SK-N-SH treated with all-trans-retinoic acid at 6 μM for 48 hours (cell line): Measurements from ENCODE around the gene DUSP14.

Experiments
- ISL1 ChIP-seq: fragments of 250-450 bp; sonication (Bioruptor Pico); IDR thresholded peaks from 2 replicates; pipeline ENCODE4 v2.1.2; 2022; ENCODE audit warnings: mild to moderate bottlenecking, moderate library complexity
- OSR1 ChIP-seq: fragments of 250-450 bp; sonication (Bioruptor Pico); IDR thresholded peaks from 2 replicates; pipeline ENCODE4 v1.8.0; 2022; ENCODE audit warnings: moderate library complexity, mild to moderate bottlenecking, inconsistent platforms
- PPARA ChIP-seq: fragments of 250-450 bp; sonication (Bioruptor Pico); IDR thresholded peaks from 2 replicates; pipeline ENCODE4 v1.5.0; 2020; ENCODE audit warnings: mild to moderate bottlenecking, borderline replicate concordance
- SNAI2 ChIP-seq: fragments of 250-450 bp; sonication (Bioruptor Pico); IDR thresholded peaks from 2 replicates; pipeline ENCODE4 v1.5.0; 2020; ENCODE audit warnings: mild to moderate bottlenecking, moderate library complexity
- ZNF70 ChIP-seq: fragments of 450-650 bp; formaldehyde crosslinking; IDR thresholded peaks from 2 replicates; pipeline ENCODE4 v1.5.0; 2020; ENCODE audit warnings: mild to moderate bottlenecking, moderate library complexity
- ZNF8 ChIP-seq: fragments of 450-650 bp; formaldehyde crosslinking; IDR thresholded peaks from 2 replicates; pipeline ENCODE4 v1.5.0; 2020; ENCODE audit warnings: mild to moderate bottlenecking, moderate library complexity
- TF ChIP-seq, protein P1 (sequence below): fragments of 250-450 bp; sonication (Bioruptor Pico); IDR thresholded peaks from 2 replicates; pipeline ENCODE4 v1.8.0; 2020; ENCODE audit warnings: mild to moderate bottlenecking, moderate library complexity, borderline replicate concordance
- TF ChIP-seq, protein P2 (sequence below): fragments of 250-450 bp; sonication (Bioruptor Pico); IDR thresholded peaks from 2 replicates; pipeline ENCODE4 v1.5.1; 2020; ENCODE audit warnings: low read depth, mild to moderate bottlenecking, moderate library complexity
- TF ChIP-seq, protein P3 (sequence below): fragments of 250-450 bp; sonication (Bioruptor Pico); IDR thresholded peaks from 2 replicates; pipeline ENCODE4 v1.8.0; 2021; ENCODE audit warnings: low read depth, mild to moderate bottlenecking, moderate library complexity, borderline replicate concordance

DNA sequence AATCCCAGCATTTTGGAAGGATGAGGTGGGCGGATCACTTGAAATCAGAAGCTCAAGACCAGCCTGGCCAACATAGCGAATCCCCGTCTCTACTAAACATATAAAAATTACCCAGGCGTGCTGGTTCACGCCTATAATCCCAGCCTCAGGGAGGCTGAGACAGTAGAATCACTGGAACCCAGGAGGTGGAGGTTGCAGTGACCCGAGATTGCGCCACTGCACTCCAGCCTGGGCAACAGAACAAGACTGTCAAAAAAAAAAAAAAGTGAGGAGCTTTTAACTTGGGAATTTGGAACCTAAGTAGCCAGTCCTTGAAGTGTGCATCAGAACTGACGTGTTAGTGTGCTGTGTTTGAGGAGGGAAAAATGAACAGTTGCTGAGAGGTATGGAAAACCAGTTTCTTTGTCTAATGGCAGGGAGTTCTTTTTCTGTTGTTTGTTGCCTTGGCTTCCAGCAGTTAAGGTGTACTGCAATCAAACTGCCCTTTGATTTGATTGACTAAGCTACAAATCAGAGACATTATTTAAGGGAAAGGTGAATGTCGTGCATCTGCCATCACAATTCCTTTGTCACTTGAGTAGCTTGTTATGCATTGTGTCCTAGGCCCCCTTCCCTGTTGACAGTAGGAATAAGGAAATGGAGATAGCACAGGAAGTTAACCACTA is 8.6 kb upstream of the DUSP14 start:
- TF ChIP-seq ISL1 (CRISPR knock-in tag) (no peak), SNAI2 (CRISPR knock-in tag) (no peak), PPARA (CRISPR knock-in tag) (no peak), OSR1 (no peak), ZNF70 (no peak), ZNF8 (CRISPR knock-in tag) (no peak)
- TF ChIP-seq, protein P1, sequence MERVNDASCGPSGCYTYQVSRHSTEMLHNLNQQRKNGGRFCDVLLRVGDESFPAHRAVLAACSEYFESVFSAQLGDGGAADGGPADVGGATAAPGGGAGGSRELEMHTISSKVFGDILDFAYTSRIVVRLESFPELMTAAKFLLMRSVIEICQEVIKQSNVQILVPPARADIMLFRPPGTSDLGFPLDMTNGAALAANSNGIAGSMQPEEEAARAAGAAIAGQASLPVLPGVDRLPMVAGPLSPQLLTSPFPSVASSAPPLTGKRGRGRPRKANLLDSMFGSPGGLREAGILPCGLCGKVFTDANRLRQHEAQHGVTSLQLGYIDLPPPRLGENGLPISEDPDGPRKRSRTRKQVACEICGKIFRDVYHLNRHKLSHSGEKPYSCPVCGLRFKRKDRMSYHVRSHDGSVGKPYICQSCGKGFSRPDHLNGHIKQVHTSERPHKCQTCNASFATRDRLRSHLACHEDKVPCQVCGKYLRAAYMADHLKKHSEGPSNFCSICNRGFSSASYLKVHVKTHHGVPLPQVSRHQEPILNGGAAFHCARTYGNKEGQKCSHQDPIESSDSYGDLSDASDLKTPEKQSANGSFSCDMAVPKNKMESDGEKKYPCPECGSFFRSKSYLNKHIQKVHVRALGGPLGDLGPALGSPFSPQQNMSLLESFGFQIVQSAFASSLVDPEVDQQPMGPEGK, result no peak
- TF ChIP-seq, protein P2, sequence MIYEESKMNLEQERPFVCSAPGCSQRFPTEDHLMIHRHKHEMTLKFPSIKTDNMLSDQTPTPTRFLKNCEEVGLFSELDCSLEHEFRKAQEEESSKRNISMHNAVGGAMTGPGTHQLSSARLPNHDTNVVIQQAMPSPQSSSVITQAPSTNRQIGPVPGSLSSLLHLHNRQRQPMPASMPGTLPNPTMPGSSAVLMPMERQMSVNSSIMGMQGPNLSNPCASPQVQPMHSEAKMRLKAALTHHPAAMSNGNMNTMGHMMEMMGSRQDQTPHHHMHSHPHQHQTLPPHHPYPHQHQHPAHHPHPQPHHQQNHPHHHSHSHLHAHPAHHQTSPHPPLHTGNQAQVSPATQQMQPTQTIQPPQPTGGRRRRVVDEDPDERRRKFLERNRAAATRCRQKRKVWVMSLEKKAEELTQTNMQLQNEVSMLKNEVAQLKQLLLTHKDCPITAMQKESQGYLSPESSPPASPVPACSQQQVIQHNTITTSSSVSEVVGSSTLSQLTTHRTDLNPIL (CRISPR knock-in tag), result no peak
- TF ChIP-seq, protein P3, sequence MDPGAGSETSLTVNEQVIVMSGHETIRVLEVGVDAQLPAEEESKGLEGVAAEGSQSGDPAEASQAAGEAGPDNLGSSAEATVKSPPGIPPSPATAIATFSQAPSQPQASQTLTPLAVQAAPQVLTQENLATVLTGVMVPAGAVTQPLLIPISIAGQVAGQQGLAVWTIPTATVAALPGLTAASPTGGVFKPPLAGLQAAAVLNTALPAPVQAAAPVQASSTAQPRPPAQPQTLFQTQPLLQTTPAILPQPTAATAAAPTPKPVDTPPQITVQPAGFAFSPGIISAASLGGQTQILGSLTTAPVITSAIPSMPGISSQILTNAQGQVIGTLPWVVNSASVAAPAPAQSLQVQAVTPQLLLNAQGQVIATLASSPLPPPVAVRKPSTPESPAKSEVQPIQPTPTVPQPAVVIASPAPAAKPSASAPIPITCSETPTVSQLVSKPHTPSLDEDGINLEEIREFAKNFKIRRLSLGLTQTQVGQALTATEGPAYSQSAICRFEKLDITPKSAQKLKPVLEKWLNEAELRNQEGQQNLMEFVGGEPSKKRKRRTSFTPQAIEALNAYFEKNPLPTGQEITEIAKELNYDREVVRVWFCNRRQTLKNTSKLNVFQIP, result no peak
